GM10847 (cell line): ENCODE results near the gene SDCCAG8.

ENCODE experiments used
- POLR2A ChIP-seq: IDR thresholded peaks from 2 replicates; pipeline ENCODE4 v1.6.1; 2011; ENCODE audit not compliant: insufficient read length; ENCODE audit errors: extremely low read depth

SDCCAG8 gene

GRCh38 chr1:243462929-243463697 lies 207.3 kb downstream of the SDCCAG8 start:
- no peak for TF ChIP-seq POLR2A

- TF ChIP-seq POLR2A: no peak
These were observed 209.2 kb downstream of the SDCCAG8 start for GRCh38 chr1:243465081-243465480.

GRCh38 chr1:243465738-243466137 lies 209.9 kb downstream of the SDCCAG8 start:
- no peak for TF ChIP-seq POLR2A

- TF ChIP-seq POLR2A: no peak
These were observed 213.7 kb downstream of the SDCCAG8 start for GRCh38 chr1:243469497-243469896.

- TF ChIP-seq POLR2A: no peak
These were observed 214.7 kb downstream of the SDCCAG8 start for GRCh38 chr1:243470502-243470901.

GRCh38 chr1:243471026-243471685 lies 215.3 kb downstream of the SDCCAG8 start:
- TF ChIP-seq POLR2A: no peak

GRCh38 chr1:243471754-243472745 lies 216.2 kb downstream of the SDCCAG8 start:
- TF ChIP-seq POLR2A: no peak

- TF ChIP-seq POLR2A: no peak
These were observed 217.6 kb downstream of the SDCCAG8 start for GRCh38 chr1:243473227-243474135.

- no peak for TF ChIP-seq POLR2A
These were observed 218.5 kb downstream of the SDCCAG8 start for GRCh38 chr1:243474136-243474881.

GRCh38 chr1:243474906-243475305 lies 219.1 kb downstream of the SDCCAG8 start:
- TF ChIP-seq POLR2A: no peak

GRCh38 chr1:243475966-243476365 lies 220.1 kb downstream of the SDCCAG8 start:
- no peak for TF ChIP-seq POLR2A

GRCh38 chr1:243477731-243478290 lies 222.0 kb downstream of the SDCCAG8 start:
- TF ChIP-seq POLR2A: no peak

- no peak for TF ChIP-seq POLR2A
These were observed 225.3 kb downstream of the SDCCAG8 start for GRCh38 chr1:243481101-243481500.

- no peak for TF ChIP-seq POLR2A
These were observed 226.5 kb downstream of the SDCCAG8 start for GRCh38 chr1:243482141-243483022.
